ENCODE results near the gene KCNK3. TPM values are rescaled to one million over a fixed set of nuclear protein-coding genes. Genes with fewer than 3 reads are reported as not detected.
"Not testable (repeated sequence)": the region's sequence is repeated elsewhere in the genome, so short reads cannot be mapped to it uniquely, and the experiment has no call there.

KCNK3 gene
- total and polyA plus RNA-seq, 4 donors, result 6.7 to 29.9 (median 20.0) TPM

DNA sequence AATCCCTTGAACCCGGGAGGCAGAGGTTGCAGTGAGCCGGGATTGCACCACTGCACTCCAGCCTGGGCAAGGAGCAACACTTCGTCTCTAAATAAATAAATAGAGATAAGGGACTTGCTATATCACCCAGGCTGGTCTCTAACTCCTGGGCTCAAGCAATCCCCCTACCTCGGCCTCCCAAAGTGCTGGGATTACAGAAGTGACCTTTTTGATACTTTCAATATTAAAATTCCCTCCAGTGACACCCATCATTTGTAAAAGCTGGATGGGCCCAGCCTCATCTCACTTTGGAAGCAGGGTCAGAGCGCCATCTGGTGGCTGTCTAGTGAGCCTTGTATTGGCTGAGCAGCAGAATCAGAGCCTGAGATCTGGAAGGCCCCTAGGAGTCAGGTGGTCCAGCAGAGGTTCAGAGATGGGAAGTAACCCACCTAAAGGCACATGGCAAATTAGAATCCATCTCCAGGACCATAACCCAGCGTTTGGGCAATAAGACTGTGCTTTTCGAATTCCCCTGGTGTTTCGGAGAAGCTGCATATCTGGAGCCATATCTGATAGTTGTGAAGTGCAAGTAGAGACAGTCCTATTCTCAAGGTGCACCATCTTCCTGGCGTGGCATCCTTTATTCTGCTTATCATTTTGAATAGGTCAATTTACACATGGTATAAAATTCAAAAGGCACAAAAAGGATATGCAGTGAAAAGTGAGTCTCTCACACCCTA is 53.2 kb downstream of the KCNK3 start:
- WGBS, 2 donors, result 28 to 43% methylated on average over 9 of the region's 9 CpGs
- DNase-seq (peak; percentile 88 to 91 (median 90)), ATAC-seq (ENCODE audit: insufficient read depth, low FRiP score) (peak; percentile 83)
- Histone ChIP-seq H3K36me3 (ENCODE audit: control insufficient read depth in 4 of 4, insufficient read depth in 4 of 4, low read length in 4 of 4) (no peaks in the 10 kb centered on the region), H3K9me3 (ENCODE audit: control insufficient read depth in 4 of 4, insufficient read depth in 3 of 4, low read length in 3 of 4) (no peaks in the 10 kb centered on the region), H3K4me3 (no peak overlapping the region), H3K27me3 (ENCODE audit: control insufficient read depth in 3 of 3, insufficient read depth in 3 of 3, low read length in 2 of 3) (no peaks in the 10 kb centered on the region), H3K9ac (ENCODE audit: insufficient read depth in 1 of 2, low read length in 2 of 2) (no peak overlapping the region), H3K4me1 (ENCODE audit: control insufficient read depth in 5 of 5, insufficient read depth in 5 of 5, low read length in 5 of 5) (peaks cover 0 to 26% (median 17%) of the 10 kb centered on the region in 5 donors), H3K27ac (ENCODE audit: low read depth in 1 of 2, low read length in 1 of 2) (no peak overlapping the region)
- TF ChIP-seq, protein P1, sequence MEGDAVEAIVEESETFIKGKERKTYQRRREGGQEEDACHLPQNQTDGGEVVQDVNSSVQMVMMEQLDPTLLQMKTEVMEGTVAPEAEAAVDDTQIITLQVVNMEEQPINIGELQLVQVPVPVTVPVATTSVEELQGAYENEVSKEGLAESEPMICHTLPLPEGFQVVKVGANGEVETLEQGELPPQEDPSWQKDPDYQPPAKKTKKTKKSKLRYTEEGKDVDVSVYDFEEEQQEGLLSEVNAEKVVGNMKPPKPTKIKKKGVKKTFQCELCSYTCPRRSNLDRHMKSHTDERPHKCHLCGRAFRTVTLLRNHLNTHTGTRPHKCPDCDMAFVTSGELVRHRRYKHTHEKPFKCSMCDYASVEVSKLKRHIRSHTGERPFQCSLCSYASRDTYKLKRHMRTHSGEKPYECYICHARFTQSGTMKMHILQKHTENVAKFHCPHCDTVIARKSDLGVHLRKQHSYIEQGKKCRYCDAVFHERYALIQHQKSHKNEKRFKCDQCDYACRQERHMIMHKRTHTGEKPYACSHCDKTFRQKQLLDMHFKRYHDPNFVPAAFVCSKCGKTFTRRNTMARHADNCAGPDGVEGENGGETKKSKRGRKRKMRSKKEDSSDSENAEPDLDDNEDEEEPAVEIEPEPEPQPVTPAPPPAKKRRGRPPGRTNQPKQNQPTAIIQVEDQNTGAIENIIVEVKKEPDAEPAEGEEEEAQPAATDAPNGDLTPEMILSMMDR (IDR thresholded peaks at IDR 0.05; ENCODE audit: control extremely low read depth, extremely low read depth), result peak; percentile 92

DNA sequence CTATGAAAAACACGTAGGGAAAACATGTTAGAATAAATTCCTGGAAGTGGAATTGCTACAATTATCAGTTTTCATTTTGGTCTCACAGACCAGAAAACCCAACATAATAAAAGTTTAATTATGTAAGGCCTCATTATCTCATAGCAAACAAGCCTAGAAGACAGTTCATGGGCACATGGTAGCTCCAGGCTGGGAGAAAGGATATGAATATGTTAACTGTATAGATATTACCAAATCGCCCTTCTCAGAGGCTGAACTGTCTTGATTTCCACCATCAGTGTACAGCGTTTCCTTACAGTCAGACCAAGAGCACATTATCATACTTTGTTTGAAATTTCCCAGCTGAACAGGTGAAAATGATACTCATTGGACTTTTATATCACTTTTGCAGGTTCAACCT is 54.4 kb downstream of the KCNK3 start:
- Histone ChIP-seq H3K9me3 (ENCODE audit: control insufficient read depth in 4 of 4, insufficient read depth in 3 of 4, low read length in 3 of 4) (no peaks in the 10 kb centered on the region), H3K9ac (ENCODE audit: insufficient read depth in 1 of 2, low read length in 2 of 2) (no peak overlapping the region), H3K4me3 (no peak overlapping the region), H3K36me3 (ENCODE audit: control insufficient read depth in 4 of 4, insufficient read depth in 4 of 4, low read length in 4 of 4) (no peaks in the 10 kb centered on the region), H3K27ac (ENCODE audit: low read depth in 1 of 2, low read length in 1 of 2) (no peak overlapping the region), H3K27me3 (ENCODE audit: control insufficient read depth in 3 of 3, insufficient read depth in 3 of 3, low read length in 2 of 3) (no peaks in the 10 kb centered on the region), H3K4me1 (ENCODE audit: control insufficient read depth in 5 of 5, insufficient read depth in 5 of 5, low read length in 5 of 5) (peaks cover 0 to 18% (median 10%) of the 10 kb centered on the region in 5 donors)
- DNase-seq, result no peak
- WGBS, 2 donors, result 78 to 86% methylated on average over 3 of the region's 3 CpGs
- no peak for ATAC-seq (ENCODE audit: insufficient read depth, low FRiP score)
- TF ChIP-seq, protein P1 (IDR thresholded peaks at IDR 0.05; ENCODE audit: control extremely low read depth, extremely low read depth), result no peak

DNA sequence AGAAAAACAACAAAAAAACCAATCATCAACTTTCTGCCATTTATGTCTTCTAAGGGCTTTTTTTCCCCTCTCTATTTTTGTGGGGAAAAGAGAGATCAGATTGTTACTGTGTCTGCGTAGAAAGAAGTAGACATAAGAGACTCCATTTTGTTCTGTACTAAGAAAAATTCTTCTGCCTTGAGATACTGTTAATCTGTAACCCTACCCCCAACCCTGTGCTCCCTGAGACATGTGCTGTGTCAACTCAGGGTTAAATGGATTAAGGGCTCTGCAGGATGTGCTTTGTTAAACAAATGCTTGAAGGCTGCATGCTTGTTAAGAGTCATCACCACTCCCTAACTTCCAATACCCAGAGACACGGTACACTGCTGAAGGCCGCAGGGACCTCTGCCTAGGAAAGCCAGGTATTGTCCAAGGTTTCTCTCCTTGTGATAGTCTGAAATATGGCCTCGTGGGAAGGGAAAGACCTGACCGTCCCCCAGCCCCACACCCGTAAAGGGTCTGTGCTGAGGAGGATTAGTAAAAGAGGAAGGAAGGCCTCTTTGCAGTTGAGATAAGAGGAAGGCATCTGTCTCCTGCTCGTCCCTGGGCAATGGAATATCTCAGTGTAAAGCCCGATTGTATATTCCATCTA is 57.4 kb downstream of the KCNK3 start:
- ATAC-seq (ENCODE audit: insufficient read depth, low FRiP score); H3K4me1 ChIP-seq (ENCODE audit: control insufficient read depth in 5 of 5, insufficient read depth in 5 of 5, low read length in 5 of 5); H3K9ac ChIP-seq (ENCODE audit: insufficient read depth in 1 of 2, low read length in 2 of 2); H3K27me3 ChIP-seq (ENCODE audit: control insufficient read depth in 3 of 3, insufficient read depth in 3 of 3, low read length in 2 of 3); H3K9me3 ChIP-seq (ENCODE audit: control insufficient read depth in 4 of 4, insufficient read depth in 3 of 4, low read length in 3 of 4); H3K36me3 ChIP-seq (ENCODE audit: control insufficient read depth in 4 of 4, insufficient read depth in 4 of 4, low read length in 4 of 4); DNase-seq; H3K4me3 ChIP-seq: not testable (repeated sequence)
- peak overlapping the region in 1 of 2 donors; percentile 47 for H3K27ac ChIP-seq (ENCODE audit: low read depth in 1 of 2, low read length in 1 of 2)
- 38 to 45% methylated on average over 8 of the region's 8 CpGs for WGBS, 2 donors

DNA sequence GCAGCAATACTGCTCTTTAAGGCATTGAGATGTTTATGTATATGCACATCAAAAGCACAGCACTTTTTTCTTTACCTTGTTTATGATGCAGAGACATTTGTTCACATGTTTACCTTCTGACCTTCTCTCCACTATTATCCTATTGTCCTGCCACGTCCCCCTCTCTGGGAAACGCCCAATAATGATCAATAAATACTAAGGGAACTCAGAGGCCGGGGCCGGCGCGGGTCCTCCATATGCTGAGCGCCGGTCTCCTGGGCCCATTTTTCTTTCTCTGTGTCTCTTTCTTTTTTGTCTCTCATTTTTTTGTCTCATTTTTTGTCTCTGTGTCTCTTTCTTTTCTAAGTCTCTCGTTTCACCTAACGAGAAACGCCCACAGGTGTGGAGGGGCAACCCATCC is 57.9 kb downstream of the KCNK3 start:
- H3K36me3 ChIP-seq (ENCODE audit: control insufficient read depth in 4 of 4, insufficient read depth in 4 of 4, low read length in 4 of 4); H3K9ac ChIP-seq (ENCODE audit: insufficient read depth in 1 of 2, low read length in 2 of 2); DNase-seq; ATAC-seq (ENCODE audit: insufficient read depth, low FRiP score); H3K9me3 ChIP-seq (ENCODE audit: control insufficient read depth in 4 of 4, insufficient read depth in 3 of 4, low read length in 3 of 4); H3K4me3 ChIP-seq; H3K4me1 ChIP-seq (ENCODE audit: control insufficient read depth in 5 of 5, insufficient read depth in 5 of 5, low read length in 5 of 5); H3K27ac ChIP-seq (ENCODE audit: low read depth in 1 of 2, low read length in 1 of 2); H3K27me3 ChIP-seq (ENCODE audit: control insufficient read depth in 3 of 3, insufficient read depth in 3 of 3, low read length in 2 of 3): not testable (repeated sequence)
- 76 to 89% methylated on average over 11 of the region's 11 CpGs for WGBS, 2 donors

All from lung (tissue), 12 donors.